Posterior vena cava (tissue), 2 donors: Measurements from ENCODE around the gene SLC2A6. TPM values are rescaled to one million over a fixed set of nuclear protein-coding genes. Genes with fewer than 3 reads are reported as not detected.

Source experiments
- DNase-seq: peaks from one replicate; pipeline ENCODE4 v3.0.0-alpha.2; 2020; ENCODE audit warnings: low spot score
- intact Hi-C, 2 donors: fragments of 100-400 bp; cut with DNase I; formaldehyde crosslinking; loops; one replicate each; pipeline versions ENCODE4 v1.14.1 to v1.14.2; 2022 to 2023
- total RNA-seq, 2 donors: library from RNA; stranded (reverse); fragmentation: NEBNext Ultra II Directional; extraction: Animal tissue kit (Norgen Biotek cat#: 25700); gene quantifications; one replicate each; pipeline ENCODE4 v1.2.1, GENCODE V29; 2021
- donor health status: DM: yes; HTN: yes; CAD: no.
- donor health status: DM: yes; HTN: yes; CAD: no.

SLC2A6 gene
- total RNA-seq, 2 donors from 2014 or later, result 3.2 to 4.0 TPM

GRCh38 chr9:133502112-133502511 lies 23.2 kb upstream of the SLC2A6 start:
- intact Hi-C loops, result no loop called here

GRCh38 chr9:133499892-133500270 lies 21.0 kb upstream of the SLC2A6 start:
- intact Hi-C loops, result no loop called here
- no peak for DNase-seq

More at GRCh38 chr9:133502112-133502511, 23.2 kb upstream of the SLC2A6 start:
- DNase-seq, result no peak

GRCh38 chr9:133499132-133499891 lies 20.4 kb upstream of the SLC2A6 start:
- intact Hi-C loops, result no loop called here
- no peak for DNase-seq

- intact Hi-C loops, result no loop called here
Measured at GRCh38 chr9:133496861-133497842, 18.3 kb upstream of the SLC2A6 start.

GRCh38 chr9:133495327-133496293 lies 16.7 kb upstream of the SLC2A6 start:
- intact Hi-C loops, result no loop called here
- DNase-seq, result peak; percentile 53

More at GRCh38 chr9:133496861-133497842, 18.3 kb upstream of the SLC2A6 start:
- peak; percentile 69 for DNase-seq

GRCh38 chr9:133494636-133495326 lies 15.9 kb upstream of the SLC2A6 start:
- intact Hi-C loops, result loop anchor here in 1 of 2 donors (5.0 kb wide), 1 partner anchor 312 kb away; no protein-coding TSS in a partner anchor
- DNase-seq, result peak; percentile 69

GRCh38 chr9:133493845-133494540 lies 15.1 kb upstream of the SLC2A6 start:
- peak; percentile 68 for DNase-seq
- intact Hi-C loops, result loop anchor here in 1 of 2 donors (5.0 kb wide), 1 partner anchor 312 kb away; no protein-coding TSS in a partner anchor

- intact Hi-C loops, result loop anchor here in 1 of 2 donors (5.0 kb wide), 1 partner anchor 311 kb away; no protein-coding TSS in a partner anchor
- DNase-seq, result peak; percentile 63
Measured at GRCh38 chr9:133493428-133493827, 14.5 kb upstream of the SLC2A6 start.

- DNase-seq, result peak; percentile 79
Measured at GRCh38 chr9:133492061-133493021, 13.4 kb upstream of the SLC2A6 start.

GRCh38 chr9:133491656-133491925 lies 12.7 kb upstream of the SLC2A6 start:
- intact Hi-C loops, result loop anchor here in 1 of 2 donors (5.0 kb wide), 1 partner anchor 309 kb away; no protein-coding TSS in a partner anchor
- no peak for DNase-seq

More at GRCh38 chr9:133492061-133493021, 13.4 kb upstream of the SLC2A6 start:
- intact Hi-C loops, result loop anchor here in 1 of 2 donors (5.0 kb wide), 1 partner anchor 310 kb away; no protein-coding TSS in a partner anchor

- DNase-seq, result peak; percentile 73
- intact Hi-C loops, result loop anchor here in 1 of 2 donors (5.0 kb wide), 1 partner anchor 309 kb away; no protein-coding TSS in a partner anchor
Measured at GRCh38 chr9:133490865-133491655, 12.2 kb upstream of the SLC2A6 start.

- DNase-seq, result peak; percentile 58
- intact Hi-C loops, result loop anchor here in 1 of 2 donors (5.0 kb wide), 1 partner anchor 308 kb away; no protein-coding TSS in a partner anchor
Measured at GRCh38 chr9:133490201-133490681, 11.3 kb upstream of the SLC2A6 start.

- DNase-seq, result peak; percentile 37
- intact Hi-C loops, result loop anchor here (2.0 to 5.0 kb wide), 4 partner anchors 82 to 307 kb away; no protein-coding TSS in a partner anchor
Measured at GRCh38 chr9:133489253-133490190, 10.6 kb upstream of the SLC2A6 start.

- intact Hi-C loops, result loop anchor here (2.0 to 5.0 kb wide), 3 partner anchors 81 to 301 kb away; no protein-coding TSS in a partner anchor
- DNase-seq, result peak; percentile 58
Measured at GRCh38 chr9:133488686-133489252, 9.9 kb upstream of the SLC2A6 start.
